Activated naive CD4-positive, alpha-beta T cell treated with anti-CD3 and anti-CD28 coated beads for 36 hours (primary cell): Measurements from ENCODE around the gene CYP19A1. TPM values are rescaled to one million over a fixed set of nuclear protein-coding genes. Genes with fewer than 3 reads are reported as not detected.

Experiments used
- CTCF ChIA-PET: fragments of 350-600 bp; sonication (Branson Sonifier 250); formaldehyde crosslinking; loops from one replicate; lab custom pipeline; 2021; ENCODE audit warnings: antibody characterized with exemption; lab: Charles Lee
- DNase-seq: peaks from one replicate; pipeline ENCODE4 v3.0.0-alpha.2; 2020
- H3K27ac Mint-ChIP-seq: one replicate; pipeline ENCODE4 v1.8.0; 2021; ENCODE audit warnings: mild to moderate bottlenecking, mixed read lengths
- H3K27me3 Mint-ChIP-seq: one replicate; pipeline ENCODE4 v1.8.0; 2021; ENCODE audit warnings: low read depth, mixed read lengths
- H3K36me3 Mint-ChIP-seq: one replicate; pipeline ENCODE4 v1.8.0; 2021; ENCODE audit warnings: low read depth, mixed read lengths
- H3K4me1 Mint-ChIP-seq: one replicate; pipeline ENCODE4 v1.8.0; 2021; ENCODE audit warnings: low read depth, mixed read lengths
- H3K4me3 Mint-ChIP-seq: one replicate; pipeline ENCODE4 v1.8.0; 2021; ENCODE audit warnings: mild to moderate bottlenecking, moderate library complexity, mixed read lengths
- H3K9me3 Mint-ChIP-seq: one replicate; pipeline ENCODE4 v1.8.0; 2021; ENCODE audit warnings: mixed read lengths
- intact Hi-C: fragments of 100-400 bp; cut with micrococcal nuclease; formaldehyde crosslinking; loops from one replicate; pipeline ENCODE4 v1.15.1; 2023
- total RNA-seq, 2 experiments: library from RNA; stranded (reverse); gene quantifications; one replicate each; pipeline ENCODE4 v1.2.3, GENCODE V29; 2021

Gene CYP19A1
- total RNA-seq, 2 experiments from 2014 or later: not detected

DNA sequence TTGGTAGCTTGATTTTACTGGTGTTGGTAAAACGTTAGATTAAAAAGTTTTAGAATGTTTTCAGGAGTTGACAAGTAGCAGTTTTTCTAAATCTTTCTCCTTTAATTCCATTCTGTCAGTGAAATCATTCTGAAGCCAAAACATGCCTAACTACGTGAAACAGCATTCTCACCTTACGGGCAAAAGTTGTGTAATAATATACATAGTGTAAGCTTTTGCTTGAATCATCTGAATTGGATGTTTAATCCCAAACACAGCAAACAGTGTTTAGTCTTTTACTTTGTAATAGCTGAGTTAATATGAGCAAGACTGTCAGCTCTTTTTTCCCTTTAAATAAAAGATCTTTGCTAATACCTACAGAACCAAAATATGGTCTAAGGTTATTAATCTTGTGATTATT, 100.6 kb downstream of the CYP19A1 start:
- H3K36me3 Mint-ChIP-seq: no peaks in the 10 kb centered on the region
- CTCF ChIA-PET: interaction anchor here (1.1 to 2.1 kb wide), 2 partner anchors 75 to 164 kb away, joined by 3 to 4 read pairs; no protein-coding TSS in a partner anchor
- H3K4me1 Mint-ChIP-seq: no peaks in the 10 kb centered on the region
- no peaks in the 10 kb centered on the region for H3K9me3 Mint-ChIP-seq
- intact Hi-C loops: no loop called here
- no peak for DNase-seq
- no peak overlapping the region for H3K27ac Mint-ChIP-seq
- no peak overlapping the region for H3K4me3 Mint-ChIP-seq
- peaks cover 18% of the 10 kb centered on the region for H3K27me3 Mint-ChIP-seq

DNA sequence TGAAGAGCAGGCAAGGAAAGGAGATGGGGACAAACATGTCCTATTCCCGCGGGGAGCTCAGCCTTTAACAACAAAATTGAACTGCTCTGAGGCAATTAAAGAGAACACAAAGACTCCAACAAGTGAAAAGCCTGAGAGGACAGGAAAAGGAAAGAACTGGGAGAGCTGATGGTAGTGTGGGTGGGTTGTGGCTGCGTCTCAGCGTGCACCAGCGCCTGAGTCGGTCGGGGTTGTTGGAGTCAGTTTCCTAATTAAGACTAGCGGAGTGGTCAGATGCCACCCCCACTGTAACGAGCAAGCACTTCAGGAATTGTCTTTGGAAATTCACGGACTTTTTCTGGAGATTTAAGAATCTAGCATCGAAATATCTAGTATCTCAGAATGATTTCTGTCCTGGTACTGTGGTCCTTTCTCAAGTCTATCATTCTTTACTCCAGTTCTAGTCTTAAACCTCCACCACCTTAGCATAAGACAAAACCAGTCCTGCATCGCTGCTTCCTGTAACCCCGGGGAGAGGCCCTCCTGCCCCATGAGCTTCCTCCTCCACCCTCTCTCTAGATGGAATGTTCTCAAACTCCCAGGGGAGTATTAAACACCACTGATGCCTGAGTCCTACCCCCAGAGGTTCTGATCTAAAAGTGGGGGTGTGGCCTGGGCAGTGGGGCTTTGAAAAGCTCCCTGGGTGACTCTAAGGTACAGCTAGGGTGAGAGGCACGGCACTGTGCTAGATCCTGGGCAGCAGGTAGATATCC, 104.0 kb downstream of the CYP19A1 start:
- Mint-ChIP-seq H3K9me3 (no peaks in the 10 kb centered on the region), H3K4me1 (no peaks in the 10 kb centered on the region), H3K4me3 (no peak overlapping the region), H3K27me3 (peaks cover 13% of the 10 kb centered on the region), H3K27ac (no peak overlapping the region), H3K36me3 (no peaks in the 10 kb centered on the region)
- DNase-seq: no peak
- intact Hi-C loops: loop anchor here (5.0 kb wide), 1 partner anchor 33 kb away; no protein-coding TSS in a partner anchor
- CTCF ChIA-PET: interaction anchor here (0.7 kb wide), 1 partner anchor 118 kb away, joined by 5 read pairs; no protein-coding TSS in a partner anchor

GRCh38 chr15:51232581-51232980, 105.8 kb downstream of the CYP19A1 start:
- Mint-ChIP-seq H3K4me3 (no peak overlapping the region), H3K36me3 (no peaks in the 10 kb centered on the region), H3K9me3 (no peaks in the 10 kb centered on the region), H3K27ac (no peak overlapping the region), H3K4me1 (peaks cover 6% of the 10 kb centered on the region), H3K27me3 (peaks cover 10% of the 10 kb centered on the region)
- DNase-seq: no peak
- intact Hi-C loops: loop anchor here (5.0 kb wide), 1 partner anchor 35 kb away; no protein-coding TSS in a partner anchor
- CTCF ChIA-PET: no interaction called here

- intact Hi-C loops: loop anchor here (5.0 kb wide), 1 partner anchor 37 kb away; no protein-coding TSS in a partner anchor
These were observed 108.5 kb downstream of the CYP19A1 start for GRCh38 chr15:51229907-51230330.

GRCh38 chr15:51227940-51228732, 110.3 kb downstream of the CYP19A1 start:
- DNase-seq: peak; percentile 50
- Mint-ChIP-seq H3K4me1 (peaks cover 6% of the 10 kb centered on the region), H3K27me3 (no peaks in the 10 kb centered on the region), H3K27ac (no peak overlapping the region), H3K4me3 (no peak overlapping the region), H3K36me3 (no peaks in the 10 kb centered on the region), H3K9me3 (no peaks in the 10 kb centered on the region)
- intact Hi-C loops: no loop called here
- CTCF ChIA-PET: interaction anchor here (1.1 kb wide), 1 partner anchor 174 kb away, joined by 5 read pairs; no protein-coding TSS in a partner anchor

More at GRCh38 chr15:51229907-51230330, 108.5 kb downstream of the CYP19A1 start:
- Mint-ChIP-seq H3K27ac (no peak overlapping the region), H3K9me3 (no peaks in the 10 kb centered on the region), H3K4me3 (no peak overlapping the region), H3K27me3 (peaks cover 6% of the 10 kb centered on the region), H3K4me1 (peaks cover 6% of the 10 kb centered on the region), H3K36me3 (no peaks in the 10 kb centered on the region)
- no peak for DNase-seq
- CTCF ChIA-PET: interaction anchor here (1.1 kb wide), 1 partner anchor 151 kb away, joined by 3 read pairs; no protein-coding TSS in a partner anchor

GRCh38 chr15:51226576-51227210, 111.7 kb downstream of the CYP19A1 start:
- CTCF ChIA-PET: no interaction called here
- no peaks in the 10 kb centered on the region for H3K36me3 Mint-ChIP-seq
- H3K4me3 Mint-ChIP-seq: no peak overlapping the region
- H3K4me1 Mint-ChIP-seq: peaks cover 6% of the 10 kb centered on the region
- DNase-seq: no peak
- no peaks in the 10 kb centered on the region for H3K9me3 Mint-ChIP-seq
- intact Hi-C loops: no loop called here
- no peak overlapping the region for H3K27ac Mint-ChIP-seq
- H3K27me3 Mint-ChIP-seq: no peaks in the 10 kb centered on the region

- H3K36me3 Mint-ChIP-seq: no peaks in the 10 kb centered on the region
- peaks cover 6% of the 10 kb centered on the region for H3K4me1 Mint-ChIP-seq
- CTCF ChIA-PET: no interaction called here
- H3K4me3 Mint-ChIP-seq: no peak overlapping the region
- DNase-seq: no peak
- peaks cover 5% of the 10 kb centered on the region for H3K27me3 Mint-ChIP-seq
- no peak overlapping the region for H3K27ac Mint-ChIP-seq
- H3K9me3 Mint-ChIP-seq: no peaks in the 10 kb centered on the region
- intact Hi-C loops: no loop called here
These were observed 114.0 kb downstream of the CYP19A1 start for GRCh38 chr15:51224428-51224827.

DNA sequence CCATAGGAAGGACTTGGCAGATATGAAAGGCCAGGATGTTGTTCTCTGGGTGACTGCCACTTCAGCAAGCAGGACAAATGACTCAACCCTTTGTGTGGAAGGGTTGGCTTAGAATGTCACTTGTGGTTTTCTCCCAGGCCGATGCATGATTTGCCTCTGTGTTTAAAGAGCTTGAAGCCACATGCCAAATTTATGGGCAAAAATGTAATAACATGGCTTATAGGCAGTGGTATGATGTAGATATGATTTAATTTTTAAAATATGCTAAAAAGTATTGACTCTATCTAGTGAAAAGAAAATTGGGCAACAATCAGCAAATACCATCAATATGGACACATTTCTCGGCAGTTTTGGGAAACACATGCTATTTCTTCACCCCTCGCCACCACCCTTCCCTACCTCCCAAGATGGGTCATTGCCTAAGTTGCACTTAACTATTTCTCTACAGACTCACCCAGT, 114.6 kb downstream of the CYP19A1 start:
- Mint-ChIP-seq H3K4me3 (no peak overlapping the region), H3K27ac (no peak overlapping the region), H3K27me3 (peaks cover 5% of the 10 kb centered on the region), H3K9me3 (no peaks in the 10 kb centered on the region), H3K36me3 (no peaks in the 10 kb centered on the region), H3K4me1 (peaks cover 6% of the 10 kb centered on the region)
- no peak for DNase-seq
- CTCF ChIA-PET: no interaction called here
- intact Hi-C loops: no loop called here

GRCh38 chr15:51218299-51218938, 120.0 kb downstream of the CYP19A1 start:
- no peak overlapping the region for H3K4me3 Mint-ChIP-seq
- CTCF ChIA-PET: interaction anchor here (1.9 kb wide), 1 partner anchor 56 kb away, joined by 6 read pairs; no protein-coding TSS in a partner anchor
- H3K27ac Mint-ChIP-seq: no peak overlapping the region
- peaks cover 17% of the 10 kb centered on the region for H3K27me3 Mint-ChIP-seq
- H3K36me3 Mint-ChIP-seq: no peaks in the 10 kb centered on the region
- H3K4me1 Mint-ChIP-seq: no peaks in the 10 kb centered on the region
- H3K9me3 Mint-ChIP-seq: no peaks in the 10 kb centered on the region
- no peak for DNase-seq
- intact Hi-C loops: no loop called here

DNA sequence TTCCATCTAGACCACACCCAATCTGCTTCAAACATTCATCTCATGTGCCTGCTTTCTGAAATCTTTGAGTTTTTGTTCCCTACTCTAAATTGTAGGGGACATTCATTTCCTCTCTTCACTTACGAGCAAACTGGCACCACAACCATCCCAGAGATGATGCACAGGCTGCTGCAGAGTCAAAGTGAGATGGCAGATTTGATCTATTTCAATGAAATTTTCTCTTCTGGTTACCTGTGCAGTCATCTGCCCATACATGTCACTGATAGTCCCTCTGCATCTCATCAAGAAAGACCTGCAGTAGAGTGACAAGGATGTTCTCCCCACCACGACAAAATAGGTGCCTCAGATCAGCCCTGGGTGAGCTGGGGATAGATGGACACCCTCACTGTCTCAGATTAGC, 125.5 kb downstream of the CYP19A1 start:
- intact Hi-C loops: no loop called here
- no peaks in the 10 kb centered on the region for H3K4me1 Mint-ChIP-seq
- no peaks in the 10 kb centered on the region for H3K9me3 Mint-ChIP-seq
- H3K27ac Mint-ChIP-seq: no peak overlapping the region
- DNase-seq: no peak
- no peak overlapping the region for H3K4me3 Mint-ChIP-seq
- CTCF ChIA-PET: no interaction called here
- H3K36me3 Mint-ChIP-seq: no peaks in the 10 kb centered on the region
- peaks cover 11% of the 10 kb centered on the region for H3K27me3 Mint-ChIP-seq

- no peaks in the 10 kb centered on the region for H3K4me1 Mint-ChIP-seq
- H3K4me3 Mint-ChIP-seq: no peak overlapping the region
- CTCF ChIA-PET: no interaction called here
- no peaks in the 10 kb centered on the region for H3K36me3 Mint-ChIP-seq
- intact Hi-C loops: no loop called here
- H3K9me3 Mint-ChIP-seq: no peaks in the 10 kb centered on the region
- peaks cover 11% of the 10 kb centered on the region for H3K27me3 Mint-ChIP-seq
- no peak overlapping the region for H3K27ac Mint-ChIP-seq
- DNase-seq: no peak
These were observed 126.2 kb downstream of the CYP19A1 start for GRCh38 chr15:51212239-51212638.
